ENCODE measurements around the gene LYG2.
"Not testable (repeated sequence)": the region's sequence is repeated elsewhere in the genome, so short reads cannot be mapped to it uniquely, and the experiment has no call there.

The LYG2 gene

GRCh38 chr2:99285526-99285925, 30.1 kb upstream of the LYG2 start:
- DNase-seq (ENCODE audit: low read depth in 1 of 2, low spot score in 1 of 2) = no peak
- no peaks in the 10 kb centered on the region for H3K27me3 ChIP-seq (ENCODE audit: insufficient read depth, poor library complexity, severe bottlenecking)
- TF ChIP-seq, protein P1, sequence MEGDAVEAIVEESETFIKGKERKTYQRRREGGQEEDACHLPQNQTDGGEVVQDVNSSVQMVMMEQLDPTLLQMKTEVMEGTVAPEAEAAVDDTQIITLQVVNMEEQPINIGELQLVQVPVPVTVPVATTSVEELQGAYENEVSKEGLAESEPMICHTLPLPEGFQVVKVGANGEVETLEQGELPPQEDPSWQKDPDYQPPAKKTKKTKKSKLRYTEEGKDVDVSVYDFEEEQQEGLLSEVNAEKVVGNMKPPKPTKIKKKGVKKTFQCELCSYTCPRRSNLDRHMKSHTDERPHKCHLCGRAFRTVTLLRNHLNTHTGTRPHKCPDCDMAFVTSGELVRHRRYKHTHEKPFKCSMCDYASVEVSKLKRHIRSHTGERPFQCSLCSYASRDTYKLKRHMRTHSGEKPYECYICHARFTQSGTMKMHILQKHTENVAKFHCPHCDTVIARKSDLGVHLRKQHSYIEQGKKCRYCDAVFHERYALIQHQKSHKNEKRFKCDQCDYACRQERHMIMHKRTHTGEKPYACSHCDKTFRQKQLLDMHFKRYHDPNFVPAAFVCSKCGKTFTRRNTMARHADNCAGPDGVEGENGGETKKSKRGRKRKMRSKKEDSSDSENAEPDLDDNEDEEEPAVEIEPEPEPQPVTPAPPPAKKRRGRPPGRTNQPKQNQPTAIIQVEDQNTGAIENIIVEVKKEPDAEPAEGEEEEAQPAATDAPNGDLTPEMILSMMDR (IDR thresholded peaks at IDR 0.05; ENCODE audit: insufficient read depth, low read length) = no peak
- TF ChIP-seq POLR2AphosphoS5 (IDR thresholded peaks at IDR 0.05; ENCODE audit: low read depth) (no peak), SPI1 (IDR thresholded peaks at IDR 0.05; ENCODE audit: borderline replicate concordance, low read depth) (no peak), REST (IDR thresholded peaks at IDR 0.05; ENCODE audit: insufficient replicate concordance, low read depth) (no peak), GABPA (IDR thresholded peaks at IDR 0.05; ENCODE audit: low read depth) (no peak)

GRCh38 chr2:99279969-99280695, 24.7 kb upstream of the LYG2 start:
- no peaks in the 10 kb centered on the region for H3K27me3 ChIP-seq (ENCODE audit: insufficient read depth, poor library complexity, severe bottlenecking)
- DNase-seq (ENCODE audit: low read depth in 1 of 2, low spot score in 1 of 2) = no peak
- H3K4me3 ChIP-seq (replicated peaks; ENCODE audit: insufficient read depth, low read length) = no peak overlapping the region
- no peak for TF ChIP-seq SPI1 (IDR thresholded peaks at IDR 0.05; ENCODE audit: borderline replicate concordance, low read depth)
- no peak for TF ChIP-seq POLR2AphosphoS5 (IDR thresholded peaks at IDR 0.05; ENCODE audit: low read depth)
- TF ChIP-seq, protein P1 (IDR thresholded peaks at IDR 0.05; ENCODE audit: insufficient read depth, low read length) = no peak
- TF ChIP-seq REST (IDR thresholded peaks at IDR 0.05; ENCODE audit: insufficient replicate concordance, low read depth) = no peak
- TF ChIP-seq GABPA (IDR thresholded peaks at IDR 0.05; ENCODE audit: low read depth) = no peak
- no peak overlapping the region for H3K27ac ChIP-seq (replicated peaks)

More at GRCh38 chr2:99285526-99285925, 30.1 kb upstream of the LYG2 start:
- H3K27ac ChIP-seq (replicated peaks) = no peak overlapping the region
- H3K4me3 ChIP-seq (replicated peaks; ENCODE audit: insufficient read depth, low read length) = no peak overlapping the region

GRCh38 chr2:99278793-99279291, 23.4 kb upstream of the LYG2 start:
- TF ChIP-seq SPI1 (IDR thresholded peaks at IDR 0.05; ENCODE audit: borderline replicate concordance, low read depth) (no peak), REST (IDR thresholded peaks at IDR 0.05; ENCODE audit: insufficient replicate concordance, low read depth) (no peak), POLR2AphosphoS5 (IDR thresholded peaks at IDR 0.05; ENCODE audit: low read depth) (no peak), GABPA (IDR thresholded peaks at IDR 0.05; ENCODE audit: low read depth) (no peak)
- TF ChIP-seq, protein P1 (IDR thresholded peaks at IDR 0.05; ENCODE audit: insufficient read depth, low read length) = no peak
- Histone ChIP-seq H3K27me3 (ENCODE audit: insufficient read depth, poor library complexity, severe bottlenecking) (no peaks in the 10 kb centered on the region), H3K4me3 (replicated peaks; ENCODE audit: insufficient read depth, low read length) (no peak overlapping the region), H3K27ac (replicated peaks) (no peak overlapping the region)
- DNase-seq (ENCODE audit: low read depth in 1 of 2, low spot score in 1 of 2) = no peak

DNA sequence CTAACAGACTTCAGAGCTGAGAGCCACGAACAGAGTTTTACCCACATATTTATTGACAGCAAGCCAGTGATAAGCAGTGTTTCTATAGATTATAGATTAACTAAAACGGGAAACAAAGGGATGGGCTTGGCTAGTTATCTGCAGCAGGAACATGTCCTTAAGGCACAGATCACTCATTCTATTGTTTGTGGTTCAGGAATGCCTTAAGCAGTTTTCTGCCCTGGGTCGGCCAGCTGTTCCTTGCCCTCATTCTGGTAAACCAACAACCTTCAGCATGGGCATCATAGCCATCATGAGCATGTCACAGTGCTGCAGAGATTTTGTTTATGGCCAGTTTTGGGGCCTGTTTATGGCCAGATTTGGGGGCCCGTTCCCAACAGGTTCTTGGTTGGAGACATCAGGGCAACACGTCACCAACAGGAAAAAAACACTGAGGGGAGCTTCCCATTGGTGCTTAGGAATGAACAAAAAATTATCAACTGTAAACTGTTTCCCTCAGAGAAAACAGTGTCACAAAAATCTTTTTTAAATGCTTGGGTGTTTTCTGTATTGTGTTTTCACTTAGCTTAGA, 22.8 kb upstream of the LYG2 start:
- not testable (repeated sequence) for H3K27ac ChIP-seq (replicated peaks); DNase-seq (ENCODE audit: low read depth in 1 of 2, low spot score in 1 of 2); H3K27me3 ChIP-seq (ENCODE audit: insufficient read depth, poor library complexity, severe bottlenecking); H3K4me3 ChIP-seq (replicated peaks; ENCODE audit: insufficient read depth, low read length)

All from HL-60 (cell line).